ENCODE results near the gene ME2.
"Not testable (repeated sequence)": the region's sequence is repeated elsewhere in the genome, so short reads cannot be mapped to it uniquely, and the experiment has no call there.

The ME2 gene

GRCh38 chr18:50911006-50911405, 32.1 kb downstream of the ME2 start:
- no peak for DNase-seq (ENCODE audit: low read depth in 4 of 4, low spot score in 1 of 4)

- DNase-seq (ENCODE audit: low read depth in 4 of 4, low spot score in 1 of 4): no peak
These were observed 38.1 kb downstream of the ME2 start for GRCh38 chr18:50917021-50917420.

GRCh38 chr18:50918153-50918552, 39.2 kb downstream of the ME2 start:
- DNase-seq (ENCODE audit: low read depth in 4 of 4, low spot score in 1 of 4): no peak

- DNase-seq (ENCODE audit: low read depth in 4 of 4, low spot score in 1 of 4): no peak
These were observed 45.5 kb downstream of the ME2 start for GRCh38 chr18:50924372-50924771.

GRCh38 chr18:50926521-50926920, 47.6 kb downstream of the ME2 start:
- DNase-seq (ENCODE audit: low read depth in 4 of 4, low spot score in 1 of 4): no peak

GRCh38 chr18:50928551-50928950, 49.6 kb downstream of the ME2 start:
- no peak for DNase-seq (ENCODE audit: low read depth in 4 of 4, low spot score in 1 of 4)

GRCh38 chr18:50933684-50934083, 54.8 kb downstream of the ME2 start:
- DNase-seq (ENCODE audit: low read depth in 4 of 4, low spot score in 1 of 4): no peak

GRCh38 chr18:50934545-50935211, 55.8 kb downstream of the ME2 start:
- DNase-seq (ENCODE audit: low read depth in 4 of 4, low spot score in 1 of 4): no peak

- DNase-seq (ENCODE audit: low read depth in 4 of 4, low spot score in 1 of 4): no peak
These were observed 56.7 kb downstream of the ME2 start for GRCh38 chr18:50935493-50936191.

GRCh38 chr18:50937183-50937582, 58.3 kb downstream of the ME2 start:
- no peak for DNase-seq (ENCODE audit: low read depth in 4 of 4, low spot score in 1 of 4)

GRCh38 chr18:50938912-50939311, 60.0 kb downstream of the ME2 start:
- no peak for DNase-seq (ENCODE audit: low read depth in 4 of 4, low spot score in 1 of 4)

- DNase-seq (ENCODE audit: low read depth in 4 of 4, low spot score in 1 of 4): no peak
These were observed 65.5 kb downstream of the ME2 start for GRCh38 chr18:50944245-50944932.

- not testable (repeated sequence) for DNase-seq (ENCODE audit: low read depth in 4 of 4, low spot score in 1 of 4)
These were observed 67.0 kb downstream of the ME2 start for GRCh38 chr18:50945918-50946317.

- no peak for DNase-seq (ENCODE audit: low read depth in 4 of 4, low spot score in 1 of 4)
These were observed 69.0 kb downstream of the ME2 start for GRCh38 chr18:50947899-50948298.

- DNase-seq (ENCODE audit: low read depth in 4 of 4, low spot score in 1 of 4): no peak
These were observed 70.3 kb downstream of the ME2 start for GRCh38 chr18:50949185-50949584.

GRCh38 chr18:50950626-50951025, 71.7 kb downstream of the ME2 start:
- DNase-seq (ENCODE audit: low read depth in 4 of 4, low spot score in 1 of 4): no peak

- DNase-seq (ENCODE audit: low read depth in 4 of 4, low spot score in 1 of 4): no peak
These were observed 74.9 kb downstream of the ME2 start for GRCh38 chr18:50953822-50954221.

- no peak for DNase-seq (ENCODE audit: low read depth in 4 of 4, low spot score in 1 of 4)
These were observed 76.3 kb downstream of the ME2 start for GRCh38 chr18:50955253-50955652.

GRCh38 chr18:50956116-50956515, 77.2 kb downstream of the ME2 start:
- no peak for DNase-seq (ENCODE audit: low read depth in 4 of 4, low spot score in 1 of 4)

- DNase-seq (ENCODE audit: low read depth in 4 of 4, low spot score in 1 of 4): no peak
These were observed 83.1 kb downstream of the ME2 start for GRCh38 chr18:50961974-50962373.

- peak; percentile 5 to 53 (median 40) for DNase-seq (ENCODE audit: low read depth in 4 of 4, low spot score in 1 of 4)
These were observed 89.1 kb downstream of the ME2 start, which contains the start of gene ELAC1 for GRCh38 chr18:50967714-50968661. TSS of gene ELAC1 (plus strand) at chr18:50968040. CDS start at chr18:50974405, 6,365 bp downstream.

Data from stimulated activated CD4-positive, alpha-beta T cell treated with anti-CD3 and anti-CD28 coated beads, Interleukin-1b, Interleukin-23, amount 100 ng/mL, for 24 hours (primary cell).